GM12873 (cell line): ENCODE measurements around the gene SLC9A1.

ENCODE experiments used
- CTCF ChIP-seq: IDR thresholded peaks from 2 replicates; pipeline ENCODE4 v1.5.1; 2012; ENCODE audit warnings: low read depth, mild to moderate bottlenecking, moderate library complexity, low read length, control low read depth; ENCODE audit not compliant: insufficient read depth; ENCODE audit errors: missing control alignments

Gene SLC9A1

GRCh38 chr1:27057389-27057788 is 97.5 kb downstream of the SLC9A1 start:
- TF ChIP-seq CTCF: no peak

- TF ChIP-seq CTCF: no peak
Measured at GRCh38 chr1:27053977-27054753, 100.8 kb downstream of the SLC9A1 start.

GRCh38 chr1:27052527-27052926 is 102.4 kb downstream of the SLC9A1 start:
- TF ChIP-seq CTCF: no peak

GRCh38 chr1:27049607-27050006 is 105.3 kb downstream of the SLC9A1 start:
- no peak for TF ChIP-seq CTCF

GRCh38 chr1:27049100-27049499 is 105.8 kb downstream of the SLC9A1 start:
- TF ChIP-seq CTCF: no peak
